H9 (cell line): ENCODE data around the gene SPDYC. TPM values are rescaled to one million over a fixed set of nuclear protein-coding genes. Genes with fewer than 3 reads are reported as not detected.
A peak's percentile ranks its signal among the peaks of the same experiment; 100 is the strongest.

ENCODE experiments used
- DNase-seq: peaks from one replicate; pipeline ENCODE4 v3.0.0-alpha.2; 2017
- H2AFZ ChIP-seq: one replicate; pipeline ENCODE4 v1.6.1; 2013; ENCODE audit warnings: mild to moderate bottlenecking, low read length, control low read depth, moderate library complexity
- H2AK5ac ChIP-seq: 2 replicates; pipeline ENCODE4 v1.6.1; 2013; ENCODE audit warnings: low read length, control low read depth, mixed read lengths; ENCODE audit not compliant: insufficient read length
- H2BK120ac ChIP-seq: one replicate; pipeline ENCODE4 v1.6.1; 2013; ENCODE audit warnings: low read depth, mild to moderate bottlenecking, low read length, control low read depth, inconsistent platforms; ENCODE audit not compliant: poor library complexity, severe bottlenecking
- H2BK12ac ChIP-seq: 2 replicates; pipeline ENCODE4 v1.6.1; 2013; ENCODE audit warnings: low read length, control low read depth, mixed read lengths, low read depth; ENCODE audit not compliant: insufficient read length
- H2BK15ac ChIP-seq: 2 replicates; pipeline ENCODE4 v1.6.1; 2013; ENCODE audit warnings: low read depth, low read length, control low read depth
- H2BK20ac ChIP-seq: one replicate; pipeline ENCODE4 v1.6.1; 2013; ENCODE audit warnings: low read depth, mild to moderate bottlenecking, low read length, control low read depth, inconsistent platforms; ENCODE audit not compliant: poor library complexity, severe bottlenecking
- H2BK5ac ChIP-seq: 2 replicates; pipeline ENCODE4 v1.6.1; 2013; ENCODE audit warnings: low read length, control low read depth, mixed read lengths; ENCODE audit not compliant: insufficient read length
- H3K14ac ChIP-seq: 2 replicates; pipeline ENCODE4 v1.6.1; 2013; ENCODE audit warnings: low read length, control low read depth; ENCODE audit not compliant: insufficient read depth
- H3K18ac ChIP-seq: 2 replicates; pipeline ENCODE4 v1.6.1; 2013; ENCODE audit warnings: low read depth, mild to moderate bottlenecking, mixed read lengths, low read length, control low read depth; ENCODE audit not compliant: insufficient read length
- H3K23ac ChIP-seq: 2 replicates; pipeline ENCODE4 v1.6.1; 2013; ENCODE audit warnings: low read length, control low read depth, mixed read lengths, low read depth; ENCODE audit not compliant: insufficient read length
- H3K23me2 ChIP-seq: 2 replicates; pipeline ENCODE4 v1.6.1; 2013; ENCODE audit warnings: low read depth, mild to moderate bottlenecking, mixed read lengths, low read length, control low read depth; ENCODE audit not compliant: insufficient read length, poor library complexity, severe bottlenecking
- H3K27ac ChIP-seq: 2 replicates; pipeline ENCODE4 v1.5.1; 2013; ENCODE audit warnings: low read length, control low read depth, mixed read lengths, low read depth; ENCODE audit not compliant: insufficient read length
- H3K27me3 ChIP-seq: 2 replicates; pipeline ENCODE4 v1.6.1; 2013; ENCODE audit warnings: low read length, control low read depth, inconsistent platforms; ENCODE audit not compliant: insufficient read depth
- H3K4ac ChIP-seq: 2 replicates; pipeline ENCODE4 v1.6.1; 2013; ENCODE audit warnings: low read depth, mild to moderate bottlenecking, control low read depth, inconsistent platforms, low read length, moderate library complexity
- H3K4me1 ChIP-seq: 2 replicates; pipeline ENCODE4 v1.6.1; 2013; ENCODE audit warnings: low read length, control low read depth, inconsistent platforms; ENCODE audit not compliant: insufficient read depth
- H3K4me2 ChIP-seq: 2 replicates; pipeline ENCODE4 v1.6.1; 2013; ENCODE audit warnings: low read length, control low read depth, mixed read lengths; ENCODE audit not compliant: insufficient read length, insufficient read depth
- H3K56ac ChIP-seq: 2 replicates; pipeline ENCODE4 v1.6.1; 2013; ENCODE audit warnings: low read depth, mild to moderate bottlenecking, mixed read lengths, low read length, control low read depth; ENCODE audit not compliant: insufficient read length
- H3K79me1 ChIP-seq: 2 replicates; pipeline ENCODE4 v1.6.1; 2013; ENCODE audit warnings: low read depth, mild to moderate bottlenecking, moderate library complexity, low read length, control low read depth, inconsistent platforms; ENCODE audit not compliant: insufficient read depth, poor library complexity, severe bottlenecking
- H3K79me2 ChIP-seq: 2 replicates; pipeline ENCODE4 v1.6.1; 2013; ENCODE audit warnings: low read length, control low read depth, inconsistent platforms; ENCODE audit not compliant: insufficient read depth
- H3K9ac ChIP-seq: 2 replicates; pipeline ENCODE4 v1.6.1; 2013; ENCODE audit warnings: low read length, control low read depth, mixed read lengths; ENCODE audit not compliant: insufficient read length; ENCODE audit errors: extremely low read depth
- H3K9me3 ChIP-seq: one replicate; pipeline ENCODE4 v1.6.1; 2013; ENCODE audit warnings: low read depth, low read length, inconsistent platforms; ENCODE audit not compliant: control insufficient read depth
- H3T11ph ChIP-seq: one replicate; pipeline ENCODE4 v1.6.1; 2013; ENCODE audit warnings: mild to moderate bottlenecking, low read length, control low read depth, inconsistent platforms
- H4K20me1 ChIP-seq: one replicate; pipeline ENCODE4 v1.6.1; 2013; ENCODE audit not compliant: control insufficient read depth, insufficient read length, insufficient read depth
- H4K5ac ChIP-seq: 2 replicates; pipeline ENCODE4 v1.6.1; 2013; ENCODE audit warnings: low read depth, mild to moderate bottlenecking, mixed read lengths, low read length, control low read depth; ENCODE audit not compliant: insufficient read length
- H4K8ac ChIP-seq: replicated peaks from 2 replicates; pipeline ENCODE4 v1.6.1; 2013; ENCODE audit warnings: low read length, control low read depth, mixed read lengths, low read depth; ENCODE audit not compliant: insufficient read length
- H4K91ac ChIP-seq: 2 replicates; pipeline ENCODE4 v1.6.1; 2013; ENCODE audit warnings: low read depth, mild to moderate bottlenecking, moderate library complexity, mixed read lengths, low read length, control low read depth; ENCODE audit not compliant: insufficient read length
- H3K27ac Mint-ChIP-seq, 3 experiments: 2 replicates in 2 of 3; 3 replicates in 1 of 3; pipeline ENCODE4 v1.8.0; 2020 to 2021; ENCODE audit warnings: mixed read lengths in 3 of 3, mild to moderate bottlenecking in 1 of 3, moderate library complexity in 1 of 3
- H3K27me3 Mint-ChIP-seq: 2 replicates; pipeline ENCODE4 v1.8.0; 2021; ENCODE audit warnings: low read depth, mild to moderate bottlenecking, moderate library complexity, mixed read lengths
- H3K36me3 Mint-ChIP-seq, 3 experiments: 2 replicates in 2 of 3; 3 replicates in 1 of 3; pipeline ENCODE4 v1.8.0; 2020 to 2021; ENCODE audit warnings: low read depth in 3 of 3, mixed read lengths in 3 of 3; ENCODE audit not compliant: insufficient read depth in 1 of 3
- H3K4me1 Mint-ChIP-seq, 2 experiments: 2 replicates each; pipeline ENCODE4 v1.8.0; 2020; ENCODE audit warnings: mixed read lengths in 2 of 2
- H3K4me3 Mint-ChIP-seq, 2 experiments: 2 replicates in 1 of 2; 3 replicates in 1 of 2; pipeline ENCODE4 v1.8.0; 2020 to 2021; ENCODE audit warnings: mild to moderate bottlenecking in 2 of 2, mixed read lengths in 2 of 2, moderate library complexity in 1 of 2
- H3K9me3 Mint-ChIP-seq, 2 experiments: 2 replicates in 1 of 2; 3 replicates in 1 of 2; pipeline ENCODE4 v1.8.0; 2020; ENCODE audit warnings: mild to moderate bottlenecking in 2 of 2, mixed read lengths in 2 of 2, moderate library complexity in 1 of 2
- WGBS: extraction: QIAGEN DNeasy Blood & Tissue Kit; methylation state at CpG from one replicate; pipeline ENCODE4 v1.1.7; 2013; ENCODE audit warnings: missing lambda C conversion rate, low lambda C conversion rate, mixed read lengths; ENCODE audit not compliant: insufficient read length; ENCODE audit errors: extremely low coverage; 5-methylcytosine and 5-hydroxymethylcytosine counted together
- total RNA-seq: library from RNA; stranded (reverse); gene quantifications from 2 replicates; pipeline ENCODE4 v1.2.1, GENCODE V29; 2021
- TF ChIP-seq, protein P1 (sequence below): fragments of 200-600 bp; sonication (generic); conservative IDR thresholded peaks from 3 replicates; pipeline ENCODE4 v1.8.0; 2021; ENCODE audit warnings: antibody characterized with exemption, mild to moderate bottlenecking

SPDYC gene
- total RNA-seq, 1 experiment from 2014 or later: 0.61 TPM

DNA sequence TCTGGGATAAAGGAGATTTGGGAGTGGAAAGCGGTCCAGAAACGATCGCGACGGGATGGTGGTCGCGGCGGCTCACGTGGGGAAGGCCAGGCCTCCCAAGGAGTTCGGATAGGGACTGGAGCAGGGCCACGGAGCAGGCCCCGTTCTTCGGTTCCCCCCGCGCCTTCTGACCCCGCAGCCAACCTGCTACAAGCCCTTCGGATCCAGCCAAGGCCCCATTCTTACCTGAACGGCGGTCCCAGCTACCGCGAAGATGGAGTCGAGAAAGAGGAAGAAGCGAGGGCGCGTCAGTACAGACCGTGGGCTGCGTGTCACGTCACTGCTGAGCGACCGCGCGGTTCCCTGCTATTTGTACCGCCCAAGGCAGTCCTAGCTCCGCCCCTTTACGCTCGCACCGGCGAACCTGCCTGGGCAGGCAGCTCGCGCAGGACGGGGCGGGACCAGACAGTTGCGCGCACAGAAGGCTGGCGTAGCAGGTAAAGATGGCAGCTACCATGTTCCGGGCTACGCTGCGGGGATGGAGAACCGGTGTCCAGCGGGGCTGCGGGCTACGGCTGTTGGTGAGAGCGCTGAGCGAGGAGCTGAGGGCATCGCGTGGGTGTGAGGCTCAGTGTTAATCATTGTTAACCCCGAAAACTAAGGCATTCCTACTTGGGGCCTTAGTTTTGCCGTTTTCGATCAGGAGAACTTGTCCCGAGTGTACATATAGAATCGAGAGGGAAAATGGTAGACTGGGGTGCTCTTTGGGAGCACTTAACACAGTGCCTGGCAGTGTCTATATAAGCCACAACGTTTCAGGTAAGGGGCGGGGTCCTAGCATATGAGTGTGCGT, 48.0 kb upstream of the SPDYC start, which contains the start of the genes FAU and MRPL49:
TSS of gene FAU (minus strand) at position 270 of the 832 bp plus-strand sequence. CDS start 321 bp downstream, outside the sequence.
TSS of gene MRPL49 (plus strand) at position 457 of the 832 bp plus-strand sequence. CDS start at position 483, 26 bp downstream.
- Histone ChIP-seq H2AK5ac (no peak within 1 kb of the TSS), H2BK5ac (peak within 1 kb of the TSS; percentile 21), H3K9ac (peak within 1 kb of the TSS; percentile 96), H3K4ac (no peak within 1 kb of the TSS; the same call in 1 of the 2 replicates), H4K20me1 (no peaks in the 10 kb centered on the region), H2BK120ac (no peak within 1 kb of the TSS), H4K5ac (peak within 1 kb of the TSS; percentile 54), H4K8ac (no peak within 1 kb of the TSS), H3K9me3 (no peaks in the 10 kb centered on the region), H3K79me2 (peaks cover 9% of the 10 kb centered on the region; the same call in 1 of the 2 replicates), H3K79me1 (peaks cover 5% of the 10 kb centered on the region), H2BK15ac (no peak within 1 kb of the TSS), H3T11ph (no peak within 1 kb of the TSS), H3K23me2 (peaks cover 7% of the 10 kb centered on the region), H3K14ac (peak within 1 kb of the TSS; percentile 94), H2BK12ac (no peak within 1 kb of the TSS), H3K4me2 (peak within 1 kb of the TSS; percentile 81), H3K27ac (peak within 1 kb of the TSS; percentile 70), H3K23ac (no peak within 1 kb of the TSS), H4K91ac (no peak within 1 kb of the TSS), H3K56ac (peak within 1 kb of the TSS; percentile 23), H3K4me1 (no peaks in the 10 kb centered on the region), H3K18ac (peak within 1 kb of the TSS; percentile 87), H3K27me3 (no peaks in the 10 kb centered on the region), H2AFZ (peak within 1 kb of the TSS; percentile 74), H2BK20ac (no peak within 1 kb of the TSS)
- H3K36me3 Mint-ChIP-seq: peaks cover 38 to 73% (median 68%) of the 10 kb centered on the region in 3 experiments
- peak; percentile 98 for DNase-seq
- H3K27me3 Mint-ChIP-seq: no peaks in the 10 kb centered on the region
- peak within 1 kb of the TSS; percentile 99 to 100 (median 100) for H3K27ac Mint-ChIP-seq
- WGBS: no CpG with 5 or more reads among the region's 64 CpGs
- no peaks in the 10 kb centered on the region for H3K9me3 Mint-ChIP-seq
- peaks cover 6 to 17% of the 10 kb centered on the region in 2 experiments for H3K4me1 Mint-ChIP-seq
- H3K4me3 Mint-ChIP-seq: peak within 1 kb of the TSS; percentile 100
- TF ChIP-seq, protein P1, sequence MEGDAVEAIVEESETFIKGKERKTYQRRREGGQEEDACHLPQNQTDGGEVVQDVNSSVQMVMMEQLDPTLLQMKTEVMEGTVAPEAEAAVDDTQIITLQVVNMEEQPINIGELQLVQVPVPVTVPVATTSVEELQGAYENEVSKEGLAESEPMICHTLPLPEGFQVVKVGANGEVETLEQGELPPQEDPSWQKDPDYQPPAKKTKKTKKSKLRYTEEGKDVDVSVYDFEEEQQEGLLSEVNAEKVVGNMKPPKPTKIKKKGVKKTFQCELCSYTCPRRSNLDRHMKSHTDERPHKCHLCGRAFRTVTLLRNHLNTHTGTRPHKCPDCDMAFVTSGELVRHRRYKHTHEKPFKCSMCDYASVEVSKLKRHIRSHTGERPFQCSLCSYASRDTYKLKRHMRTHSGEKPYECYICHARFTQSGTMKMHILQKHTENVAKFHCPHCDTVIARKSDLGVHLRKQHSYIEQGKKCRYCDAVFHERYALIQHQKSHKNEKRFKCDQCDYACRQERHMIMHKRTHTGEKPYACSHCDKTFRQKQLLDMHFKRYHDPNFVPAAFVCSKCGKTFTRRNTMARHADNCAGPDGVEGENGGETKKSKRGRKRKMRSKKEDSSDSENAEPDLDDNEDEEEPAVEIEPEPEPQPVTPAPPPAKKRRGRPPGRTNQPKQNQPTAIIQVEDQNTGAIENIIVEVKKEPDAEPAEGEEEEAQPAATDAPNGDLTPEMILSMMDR: no peak
